SK-N-MC (cell line): ENCODE results near the gene MYBBP1A.

ENCODE experiments used
- EZH2 ChIP-seq: fragments of 200-600 bp; sonication (generic); IDR thresholded peaks from one replicate; pipeline ENCODE4 v1.6.1; 2017; ENCODE audit warnings: antibody characterized with exemption
- FOXP2 ChIP-seq: optimal IDR thresholded peaks from 2 replicates; pipeline ENCODE3; 2011; ENCODE audit warnings: mild to moderate bottlenecking, moderate library complexity; ENCODE audit not compliant: insufficient read depth; ENCODE audit errors: extremely low read length, control extremely low read depth
- POLR2AphosphoS5 ChIP-seq: IDR thresholded peaks from 2 replicates; pipeline ENCODE4 v1.6.1; 2012; ENCODE audit warnings: mild to moderate bottlenecking, low read depth, low read length, borderline replicate concordance

DNA sequence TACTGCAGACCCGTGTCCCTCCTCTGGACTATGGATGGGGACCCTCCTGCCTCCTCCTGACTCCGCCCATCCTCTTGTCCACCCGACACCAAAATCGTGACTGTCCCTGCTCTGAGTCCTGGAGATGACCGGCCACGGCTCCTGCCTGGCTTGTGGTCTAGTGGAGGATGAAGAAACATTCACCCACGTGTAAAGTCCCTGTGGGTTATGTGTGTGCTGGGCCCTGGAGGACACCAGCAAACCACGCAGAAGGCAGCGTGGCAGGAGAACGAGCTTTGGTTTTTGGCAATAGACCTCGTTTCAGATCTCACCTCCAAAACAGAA, 44.6 kb downstream of the MYBBP1A start:
- TF ChIP-seq POLR2AphosphoS5 (no peak), EZH2 (no peak), FOXP2 (no peak)
